H1 (cell line): Measurements from ENCODE around the gene AIF1. TPM values are rescaled to one million over a fixed set of nuclear protein-coding genes. Genes with fewer than 3 reads are reported as not detected.

Source experiments
- CTCF ChIA-PET: fragments of 300-600 bp; sonication (Branson Sonifier 250); formaldehyde crosslinking; loops from one replicate; lab custom pipeline; 2021; ENCODE audit not compliant: partially characterized antibody; lab: Charles Lee
- POLR2A ChIA-PET: fragments of 300-600 bp; sonication (Branson Sonifier 250); formaldehyde crosslinking; loops from one replicate; lab custom pipeline; 2021; ENCODE audit warnings: inconsistent platforms; ENCODE audit not compliant: partially characterized antibody; lab: Charles Lee
- DNase-seq, 2 experiments: peaks; one replicate each; pipeline versions ENCODE4 v3.0.0 to v3.0.0-alpha.2; 2010 to 2022; ENCODE audit warnings: low spot score in 2 of 2, low read depth in 1 of 2, mixed read lengths in 1 of 2
- FAIRE-seq: peaks from 2 replicates; lab custom pipeline; 2011; peaks lifted over from hg19 to GRCh38; lab: Jason Lieb, UNC
- H2AFZ ChIP-seq: 2 replicates; pipeline ENCODE4 v1.8.1; 2012; ENCODE audit warnings: low read length, inconsistent platforms
- H2AK5ac ChIP-seq: 2 replicates; pipeline ENCODE4 v1.6.1; 2013; ENCODE audit warnings: low read depth, low read length
- H2BK120ac ChIP-seq: replicated peaks from 2 replicates; pipeline ENCODE3; 2013; ENCODE audit warnings: low read depth, low read length, inconsistent platforms
- H2BK12ac ChIP-seq: 2 replicates; pipeline ENCODE4 v1.6.1; 2013; ENCODE audit warnings: low read depth, low read length
- H2BK15ac ChIP-seq: 2 replicates; pipeline ENCODE4 v1.6.1; 2013; ENCODE audit warnings: low read length
- H2BK20ac ChIP-seq: 2 replicates; pipeline ENCODE4 v1.6.1; 2013; ENCODE audit warnings: low read length
- H2BK5ac ChIP-seq: 2 replicates; pipeline ENCODE4 v1.6.1; 2013; ENCODE audit warnings: low read depth, low read length
- H3K14ac ChIP-seq: 2 replicates; pipeline ENCODE4 v1.6.1; 2013; ENCODE audit warnings: inconsistent platforms; ENCODE audit not compliant: insufficient read length
- H3K18ac ChIP-seq: 2 replicates; pipeline ENCODE4 v1.6.1; 2013; ENCODE audit warnings: low read length; ENCODE audit errors: extremely low read depth
- H3K23ac ChIP-seq: 2 replicates; pipeline ENCODE4 v1.6.1; 2013; ENCODE audit warnings: inconsistent platforms; ENCODE audit not compliant: insufficient read length
- H3K23me2 ChIP-seq: 2 replicates; pipeline ENCODE4 v1.6.1; 2013; ENCODE audit warnings: low read depth, low read length
- H3K27ac ChIP-seq: 2 replicates; pipeline ENCODE4 v1.6.1; 2011; ENCODE audit warnings: low read depth, low read length, inconsistent platforms
- H3K27me3 ChIP-seq, 4 experiments: replicated peaks in 1 of 4; 1 replicate in 1 of 4; 2 replicates in 3 of 4; pipeline versions ENCODE4 v1.6.1 to v1.8.1; 2011 to 2013; ENCODE audit warnings: low read length in 3 of 4, mild to moderate bottlenecking in 3 of 4, inconsistent platforms in 2 of 4, mixed read lengths in 2 of 4, moderate library complexity in 1 of 4; ENCODE audit not compliant: control insufficient read depth in 3 of 4, insufficient read depth in 3 of 4; ENCODE audit errors: extremely low read depth in 1 of 4
- H3K36me3 ChIP-seq, 4 experiments: 2 replicates each; pipeline versions ENCODE4 v1.6.1 to v1.8.1; 2011 to 2013; ENCODE audit warnings: mild to moderate bottlenecking in 4 of 4, low read length in 3 of 4, moderate library complexity in 2 of 4, control low read depth in 1 of 4, inconsistent platforms in 1 of 4; ENCODE audit not compliant: insufficient read depth in 4 of 4, control insufficient read depth in 2 of 4
- H3K4ac ChIP-seq: replicated peaks from 2 replicates; pipeline ENCODE3; 2013; ENCODE audit warnings: low read length, low read depth, mixed read lengths, inconsistent platforms; ENCODE audit not compliant: insufficient read length
- H3K4me1 ChIP-seq, 4 experiments: replicated peaks in 1 of 4; 1 replicate in 1 of 4; 2 replicates in 3 of 4; pipeline versions ENCODE4 v1.6.1 to v1.8.1; 2011 to 2013; ENCODE audit warnings: low read length in 3 of 4, inconsistent platforms in 2 of 4, mixed read lengths in 1 of 4; ENCODE audit not compliant: insufficient read depth in 4 of 4, control insufficient read depth in 3 of 4
- H3K4me2 ChIP-seq, 2 experiments: 2 replicates each; pipeline versions ENCODE4 v1.6.1 to v1.8.1; 2011 to 2013; ENCODE audit warnings: low read depth in 2 of 2, low read length in 2 of 2, control low read depth in 1 of 2, inconsistent platforms in 1 of 2, mild to moderate bottlenecking in 1 of 2; ENCODE audit not compliant: insufficient read depth in 1 of 2
- H3K4me3 ChIP-seq, 4 experiments: fragments of 200-600, 300-600 bp in 1 of 4; sonication (generic), shearing (Covaris generic), sonication (Bioruptor Twin) in 1 of 4; 2 replicates each; pipeline versions ENCODE4 v1.5.1 to v1.8.1; 2011 to 2016; ENCODE audit warnings: low read length in 4 of 4, low read depth in 3 of 4, control low read depth in 2 of 4, inconsistent platforms in 2 of 4, mild to moderate bottlenecking in 2 of 4, mixed read lengths in 1 of 4, moderate library complexity in 1 of 4; ENCODE audit not compliant: insufficient read depth in 2 of 4; ENCODE audit errors: extremely low read depth in 1 of 4
- H3K56ac ChIP-seq: replicated peaks from 2 replicates; pipeline ENCODE3; 2013; ENCODE audit warnings: low read depth, mild to moderate bottlenecking, mixed read lengths, low read length, inconsistent platforms; ENCODE audit not compliant: insufficient read length
- H3K79me1 ChIP-seq: 2 replicates; pipeline ENCODE4 v1.6.1; 2013; ENCODE audit warnings: low read depth, low read length, control low read depth
- H3K79me2 ChIP-seq, 2 experiments: 2 replicates each; pipeline versions ENCODE4 v1.6.1 to v1.8.1; 2012 to 2013; ENCODE audit warnings: low read length in 2 of 2, mild to moderate bottlenecking in 2 of 2, inconsistent platforms in 1 of 2; ENCODE audit not compliant: insufficient read depth in 2 of 2, control insufficient read depth in 1 of 2
- H3K9ac ChIP-seq, 4 experiments: replicated peaks in 1 of 4; 1 replicate in 1 of 4; 2 replicates in 3 of 4; pipeline versions ENCODE4 v1.6.1 to v1.8.1; 2011 to 2013; ENCODE audit warnings: low read depth in 3 of 4, low read length in 3 of 4, control low read depth in 2 of 4, mild to moderate bottlenecking in 2 of 4, moderate library complexity in 2 of 4, inconsistent platforms in 1 of 4; ENCODE audit errors: extremely low read depth in 1 of 4
- H3K9me3 ChIP-seq, 2 experiments: 2 replicates each; pipeline versions ENCODE4 v1.6.1 to v1.8.1; 2012 to 2013; ENCODE audit warnings: mild to moderate bottlenecking in 2 of 2, moderate library complexity in 2 of 2, control low read depth in 1 of 2, inconsistent platforms in 1 of 2, low read depth in 1 of 2, low read length in 1 of 2, mixed read lengths in 1 of 2; ENCODE audit not compliant: insufficient read depth in 2 of 2
- H4K20me1 ChIP-seq, 2 experiments: replicated peaks in 1 of 2; 2 replicates each; pipeline versions ENCODE3 to v1.8.1; 2011 to 2013; ENCODE audit warnings: inconsistent platforms in 2 of 2, low read length in 2 of 2, mild to moderate bottlenecking in 1 of 2; ENCODE audit not compliant: insufficient read depth in 2 of 2, control insufficient read depth in 1 of 2
- H4K5ac ChIP-seq: 2 replicates; pipeline ENCODE4 v1.6.1; 2013; ENCODE audit warnings: low read length, low read depth, mixed read lengths, inconsistent platforms; ENCODE audit not compliant: insufficient read length
- H4K8ac ChIP-seq: 2 replicates; pipeline ENCODE4 v1.8.0; 2013; ENCODE audit warnings: mild to moderate bottlenecking, moderate library complexity, low read length, inconsistent platforms; ENCODE audit not compliant: insufficient read depth; ENCODE audit errors: extremely low read depth
- H4K91ac ChIP-seq: replicated peaks from 2 replicates; pipeline ENCODE3; 2013; ENCODE audit warnings: low read length, mixed read lengths, inconsistent platforms; ENCODE audit not compliant: insufficient read length
- ATF2 ChIP-seq: IDR thresholded peaks from 2 replicates; pipeline ENCODE4 v1.6.1; 2012; ENCODE audit warnings: low read length, inconsistent platforms
- POLR2A ChIP-seq, 2 experiments: IDR thresholded peaks; 1 replicate in 1 of 2; 2 replicates in 1 of 2; pipeline ENCODE4 v1.6.1; 2011; ENCODE audit warnings: low read depth in 2 of 2, low read length in 2 of 2, mild to moderate bottlenecking in 2 of 2; ENCODE audit errors: control extremely low read depth in 1 of 2
- WGBS, 2 experiments: shearing (Covaris generic) in 1 of 2; methylation state at CpG; one replicate each; pipeline versions ENCODE4 v1.1.6 to v1.1.7; 2013 to 2015; ENCODE audit warnings: low lambda C conversion rate in 2 of 2, mixed read lengths in 2 of 2, inconsistent platforms in 1 of 2, low coverage in 1 of 2, missing lambda C conversion rate in 1 of 2; ENCODE audit not compliant: insufficient replicate concordance in 2 of 2, insufficient coverage in 1 of 2, insufficient read length in 1 of 2; ENCODE audit errors: extremely low coverage in 1 of 2, missing lambda C conversion rate in 1 of 2; 5-methylcytosine and 5-hydroxymethylcytosine counted together
- polyA plus RNA-seq, 7 experiments: library from polyadenylated mRNA; depleted of rRNA in 3 of 7; stranded (reverse) in 5 of 7; unstranded in 2 of 7; fragments of >200 nt in 5 of 7; fragments of 200-250 nt in 2 of 7; gene quantifications; 1 replicate in 5 of 7; 2 replicates in 1 of 7; 4 replicates in 1 of 7; pipeline versions ENCODE4 v1.2.1 to v1.2.3, GENCODE V29; 2011 to 2013; ENCODE audit warnings: missing spikeins in 2 of 7, mixed read lengths in 2 of 7
- total RNA-seq: library from RNA; stranded (reverse); fragmentation: NEBNext Ultra II Directional; extraction: Animal tissue kit (Norgen Biotek cat#: 25700); gene quantifications from 2 replicates; pipeline ENCODE4 v1.2.1, GENCODE V29; 2021

AIF1 gene
- total and polyA plus RNA-seq, 2 of the 8 experiments (the other 6 are each of a cell fraction or from before 2014, with no cell fraction given) = 6.3 to 9.8 TPM

DNA sequence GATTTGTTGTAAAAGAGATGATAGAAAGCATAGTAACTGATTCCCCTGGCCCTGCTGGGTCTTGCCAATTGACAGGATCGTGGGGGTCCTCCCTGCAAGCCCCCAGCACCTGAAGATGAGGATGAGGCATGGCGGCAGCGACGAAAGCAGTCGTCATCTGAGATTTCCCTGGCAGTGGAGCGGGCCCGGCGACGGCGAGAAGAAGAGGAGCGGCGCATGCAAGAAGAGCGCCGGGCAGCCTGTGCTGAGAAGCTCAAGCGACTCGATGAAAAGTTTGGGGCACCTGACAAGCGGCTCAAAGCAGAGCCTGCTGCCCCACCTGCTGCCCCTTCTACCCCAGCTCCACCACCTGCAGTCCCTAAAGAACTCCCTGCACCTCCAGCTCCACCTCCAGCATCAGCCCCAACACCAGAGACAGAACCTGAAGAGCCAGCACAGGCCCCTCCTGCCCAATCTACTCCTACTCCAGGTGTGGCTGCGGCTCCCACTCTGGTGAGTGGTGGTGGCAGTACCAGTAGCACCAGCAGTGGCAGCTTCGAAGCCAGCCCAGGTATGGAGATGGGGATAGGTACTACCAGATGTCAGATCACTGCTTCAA is 12.8 kb downstream of the AIF1 start:
- H3K18ac ChIP-seq = no peak overlapping the region
- H4K20me1 ChIP-seq = peaks cover 12 to 26% of the 10 kb centered on the region in 2 experiments
- FAIRE-seq = no peak
- ChIA-PET CTCF (interaction anchor here (0.8 to 3.2 kb wide), 6 partner anchors 10 to 77 kb away, joined by 3 to 10 read pairs (median 4); partner anchors contain the start of gene LST1), POLR2A (interaction anchor here (0.7 to 34.9 kb wide), 11 partner anchors 10 to 268 kb away, joined by 3 to 883 read pairs (median 4); partner anchors contain the start of genes AIF1, APOM, BAG6 and C6orf47)
- H3K14ac ChIP-seq = no peak overlapping the region
- H2AK5ac ChIP-seq = no peak overlapping the region
- H3K9ac ChIP-seq = no peak overlapping the region
- no peak overlapping the region for H3K4me2 ChIP-seq
- H3K79me2 ChIP-seq = peaks cover 8 to 28% of the 10 kb centered on the region in 2 experiments
- no peak overlapping the region for H2BK120ac ChIP-seq
- no peak overlapping the region for H2BK15ac ChIP-seq
- no peaks in the 10 kb centered on the region for H3K27me3 ChIP-seq
- no peaks in the 10 kb centered on the region for H3K9me3 ChIP-seq
- H4K5ac ChIP-seq = no peak overlapping the region
- H2AFZ ChIP-seq = no peak overlapping the region
- no peak overlapping the region for H3K56ac ChIP-seq
- no peak overlapping the region for H2BK20ac ChIP-seq
- H3K36me3 ChIP-seq = peaks cover 82 to 100% (median 95%) of the 10 kb centered on the region in 4 experiments
- no peak overlapping the region for H4K91ac ChIP-seq
- H3K4me3 ChIP-seq = no peak overlapping the region
- TF ChIP-seq ATF2 (no peak), POLR2A (IDR thresholded peaks at IDR 0.05; ENCODE audit: control extremely low read depth in 1 of 2, low read depth in 2 of 2, low read length in 2 of 2) (0 out of 3 replicates have a peak, but pooled peaks of 1 of the 2 experiments have one; percentile 21)
- no peak overlapping the region for H2BK12ac ChIP-seq
- peaks cover 21% of the 10 kb centered on the region; the same call in 1 of the 2 replicates for H3K79me1 ChIP-seq
- no peaks in the 10 kb centered on the region for H3K23me2 ChIP-seq
- DNase-seq = no peak
- WGBS, 2 experiments = 96% methylated on average over 19 of the region's 19 CpGs; no CpG with 5 or more reads in 1 of the 2 experiments
- H3K23ac ChIP-seq = no peak overlapping the region
- no peak overlapping the region for H2BK5ac ChIP-seq
- no peaks in the 10 kb centered on the region for H3K4me1 ChIP-seq
- H3K4ac ChIP-seq = no peak overlapping the region
- no peak overlapping the region for H3K27ac ChIP-seq
- peak overlapping the region; percentile 8 for H4K8ac ChIP-seq
